ENCODE results near the gene LEFTY1. TPM values are rescaled to one million over a fixed set of nuclear protein-coding genes. Genes with fewer than 3 reads are reported as not detected.

Gene LEFTY1
- total and polyA plus RNA-seq, 2 donors (not counting 1 experiment from before 2014, with no cell fraction given) = 0.07 TPM; not detected in 1

DNA sequence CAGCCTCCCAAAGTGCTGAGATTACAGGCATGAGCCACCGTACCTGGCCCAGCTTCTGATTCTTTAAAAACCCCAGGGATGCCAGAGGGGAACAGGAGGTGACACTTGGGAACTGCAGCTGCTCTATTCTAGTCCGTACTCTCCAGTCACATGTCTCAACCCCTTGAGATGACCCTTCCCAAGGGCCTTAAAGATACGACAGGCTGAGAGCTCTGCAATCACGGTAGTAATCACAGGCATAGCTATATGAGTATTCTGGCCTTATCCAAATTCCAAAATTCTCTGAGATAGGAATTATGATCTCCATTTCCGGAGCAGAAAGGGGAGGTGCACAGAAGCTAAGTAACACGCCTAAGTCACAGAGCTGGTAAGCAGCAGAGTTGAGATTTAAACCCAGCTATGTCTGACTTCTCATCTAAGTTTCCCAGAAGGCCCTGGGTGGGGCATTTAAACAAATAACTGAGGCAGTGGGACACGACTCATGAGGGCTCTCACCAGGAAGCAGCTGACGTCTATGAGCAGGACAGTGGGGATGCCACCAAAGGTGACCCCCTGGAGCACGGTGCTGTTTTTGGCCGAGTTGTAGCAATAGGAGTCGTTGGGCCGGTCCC is 11.9 kb downstream of the LEFTY1 start:
- H3K27ac Mint-ChIP-seq = no peak overlapping the region
- DNase-seq = no peak
- H3K27me3 Mint-ChIP-seq = no peaks in the 10 kb centered on the region
- H3K27ac ChIP-seq (ENCODE audit: low read length in 2 of 2) = no peak overlapping the region
- peaks cover 42% of the 10 kb centered on the region for H3K4me1 Mint-ChIP-seq
- peaks cover 62% of the 10 kb centered on the region for H3K79me2 ChIP-seq (ENCODE audit: control insufficient read depth, insufficient read depth, low read length)
- no peak overlapping the region for H3K9ac ChIP-seq (ENCODE audit: low read length)
- POLR2A ChIA-PET = interaction anchor here (0.7 kb wide), 1 partner anchor 99 kb away, joined by 3 read pairs; the partner anchor contains the start of gene SRP9
- 95% methylated on average over 10 of the region's 12 CpGs for WGBS (ENCODE audit: insufficient coverage)
- no peak for ATAC-seq (ENCODE audit: low read depth)
- no peak overlapping the region for H2AFZ ChIP-seq (ENCODE audit: insufficient read depth, low read depth, low read length, poor library complexity, severe bottlenecking)
- H3K9me3 ChIP-seq (ENCODE audit: control extremely low read depth in 1 of 3, control insufficient read depth in 2 of 3, insufficient read depth in 1 of 3, low read length in 2 of 3) = no peaks in the 10 kb centered on the region
- H3K36me3 ChIP-seq (replicated peaks in 1 of 2; ENCODE audit: control extremely low read depth in 1 of 2, control insufficient read depth in 1 of 2, extremely low read depth in 1 of 2, insufficient read depth in 2 of 2, low read length in 1 of 2) = peaks cover 0 to 57% of the 10 kb centered on the region in 2 experiments
- no peak overlapping the region for H3K4me3 ChIP-seq (ENCODE audit: control extremely low read depth in 1 of 5, extremely low read depth in 1 of 5, insufficient read depth in 1 of 5, low read depth in 2 of 5, low read length in 4 of 5)
- intact Hi-C loops (cut with micrococcal nuclease) = no loop called here
- no peak overlapping the region for H3K4me2 ChIP-seq (replicated peaks; ENCODE audit: low read depth, low read length, poor library complexity, severe bottlenecking)
- peaks cover 79% of the 10 kb centered on the region for H4K20me1 ChIP-seq (ENCODE audit: control insufficient read depth, insufficient read depth, low read length, poor library complexity, severe bottlenecking)
- no peaks in the 10 kb centered on the region for H3K9me3 Mint-ChIP-seq (ENCODE audit: insufficient read depth)
- TF ChIP-seq EZH2 (IDR thresholded peaks at IDR 0.05; ENCODE audit: borderline replicate concordance, insufficient read depth, low read depth, low read length, poor library complexity, severe bottlenecking) = no peak
- TF ChIP-seq, protein P1, sequence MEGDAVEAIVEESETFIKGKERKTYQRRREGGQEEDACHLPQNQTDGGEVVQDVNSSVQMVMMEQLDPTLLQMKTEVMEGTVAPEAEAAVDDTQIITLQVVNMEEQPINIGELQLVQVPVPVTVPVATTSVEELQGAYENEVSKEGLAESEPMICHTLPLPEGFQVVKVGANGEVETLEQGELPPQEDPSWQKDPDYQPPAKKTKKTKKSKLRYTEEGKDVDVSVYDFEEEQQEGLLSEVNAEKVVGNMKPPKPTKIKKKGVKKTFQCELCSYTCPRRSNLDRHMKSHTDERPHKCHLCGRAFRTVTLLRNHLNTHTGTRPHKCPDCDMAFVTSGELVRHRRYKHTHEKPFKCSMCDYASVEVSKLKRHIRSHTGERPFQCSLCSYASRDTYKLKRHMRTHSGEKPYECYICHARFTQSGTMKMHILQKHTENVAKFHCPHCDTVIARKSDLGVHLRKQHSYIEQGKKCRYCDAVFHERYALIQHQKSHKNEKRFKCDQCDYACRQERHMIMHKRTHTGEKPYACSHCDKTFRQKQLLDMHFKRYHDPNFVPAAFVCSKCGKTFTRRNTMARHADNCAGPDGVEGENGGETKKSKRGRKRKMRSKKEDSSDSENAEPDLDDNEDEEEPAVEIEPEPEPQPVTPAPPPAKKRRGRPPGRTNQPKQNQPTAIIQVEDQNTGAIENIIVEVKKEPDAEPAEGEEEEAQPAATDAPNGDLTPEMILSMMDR (IDR thresholded peaks at IDR 0.05) = no peak
- peaks cover 30 to 34% of the 10 kb centered on the region in 2 donors for H3K4me1 ChIP-seq (ENCODE audit: control insufficient read depth in 2 of 2, insufficient read depth in 2 of 2, low read length in 2 of 2)
- H3K27me3 ChIP-seq (replicated peaks in 1 of 4; ENCODE audit: control extremely low read depth in 1 of 4, control insufficient read depth in 3 of 4, insufficient read depth in 4 of 4, low read length in 3 of 4) = no peaks in the 10 kb centered on the region
- H3K4me3 Mint-ChIP-seq = no peak overlapping the region
- CTCF ChIA-PET = interaction anchor here (0.6 to 4.2 kb wide), 6 partner anchors 17 to 96 kb away, joined by 4 to 35 read pairs (median 4); no protein-coding TSS in a partner anchor

DNA sequence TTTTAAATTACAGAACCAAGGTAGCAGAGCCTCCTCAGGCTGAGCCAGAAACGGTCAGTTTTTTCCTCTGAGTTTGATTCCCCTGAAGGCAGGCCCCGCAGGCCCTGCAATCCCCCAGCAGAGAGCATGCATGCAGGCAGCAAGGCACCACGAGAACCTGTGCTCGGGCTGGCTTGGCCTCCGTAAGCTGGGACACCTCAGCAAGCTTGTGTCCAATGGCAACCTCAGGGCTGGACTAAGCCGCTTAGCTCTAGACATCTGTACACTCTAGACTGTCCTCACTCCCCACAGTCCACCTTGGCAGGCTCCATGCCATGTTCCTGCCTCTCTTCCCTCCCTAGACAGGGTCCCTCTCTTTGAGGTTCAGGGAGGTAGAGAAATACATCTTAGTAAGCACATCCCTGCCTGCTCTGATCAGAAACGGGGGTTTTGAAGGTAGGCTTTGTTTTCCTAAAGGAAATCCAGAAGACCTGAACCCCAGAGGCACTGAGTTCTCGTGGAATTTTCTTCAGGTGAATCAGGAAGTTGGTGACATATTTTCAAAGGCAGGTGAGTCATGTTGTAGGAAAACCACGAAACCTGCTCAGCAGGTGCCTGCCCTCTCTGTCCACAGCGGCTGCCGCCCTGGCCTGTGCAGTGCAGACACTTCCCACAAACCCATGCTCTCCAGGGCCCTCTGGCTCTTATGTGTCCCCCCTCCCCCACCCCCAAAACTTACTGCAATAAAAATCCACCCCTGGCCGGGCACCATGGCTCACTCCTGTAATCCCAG is 13.7 kb downstream of the LEFTY1 start:
- no peak for ATAC-seq (ENCODE audit: low read depth)
- WGBS (ENCODE audit: insufficient coverage) = 96% methylated on average over 11 of the region's 12 CpGs
- no peak for DNase-seq
- Mint-ChIP-seq H3K9me3 (ENCODE audit: insufficient read depth) (no peaks in the 10 kb centered on the region), H3K27me3 (no peaks in the 10 kb centered on the region), H3K4me3 (no peak overlapping the region), H3K4me1 (peaks cover 29% of the 10 kb centered on the region), H3K27ac (no peak overlapping the region)
- H3K27ac ChIP-seq (ENCODE audit: low read length in 2 of 2) = no peak overlapping the region
- POLR2A ChIA-PET = no interaction called here
- TF ChIP-seq, protein P1 (IDR thresholded peaks at IDR 0.05) = no peak
- no peak for TF ChIP-seq EZH2 (IDR thresholded peaks at IDR 0.05; ENCODE audit: borderline replicate concordance, insufficient read depth, low read depth, low read length, poor library complexity, severe bottlenecking)
- CTCF ChIA-PET = interaction anchor here (0.7 to 4.2 kb wide), 2 partner anchors 36 to 57 kb away, joined by 4 to 35 read pairs; no protein-coding TSS in a partner anchor
- peaks cover 79% of the 10 kb centered on the region for H4K20me1 ChIP-seq (ENCODE audit: control insufficient read depth, insufficient read depth, low read length, poor library complexity, severe bottlenecking)
- no peak overlapping the region for H2AFZ ChIP-seq (ENCODE audit: insufficient read depth, low read depth, low read length, poor library complexity, severe bottlenecking)
- H3K79me2 ChIP-seq (ENCODE audit: control insufficient read depth, insufficient read depth, low read length) = peaks cover 49% of the 10 kb centered on the region
- no peaks in the 10 kb centered on the region for H3K27me3 ChIP-seq (replicated peaks in 1 of 4; ENCODE audit: control extremely low read depth in 1 of 4, control insufficient read depth in 3 of 4, insufficient read depth in 4 of 4, low read length in 3 of 4)
- H3K4me2 ChIP-seq (replicated peaks; ENCODE audit: low read depth, low read length, poor library complexity, severe bottlenecking) = no peak overlapping the region
- peaks cover 0 to 70% of the 10 kb centered on the region in 2 experiments for H3K36me3 ChIP-seq (replicated peaks in 1 of 2; ENCODE audit: control extremely low read depth in 1 of 2, control insufficient read depth in 1 of 2, extremely low read depth in 1 of 2, insufficient read depth in 2 of 2, low read length in 1 of 2)
- intact Hi-C loops (cut with micrococcal nuclease) = no loop called here
- H3K4me1 ChIP-seq (ENCODE audit: control insufficient read depth in 2 of 2, insufficient read depth in 2 of 2, low read length in 2 of 2) = peaks cover 19 to 21% of the 10 kb centered on the region in 2 donors
- no peak overlapping the region for H3K4me3 ChIP-seq (ENCODE audit: control extremely low read depth in 1 of 5, extremely low read depth in 1 of 5, insufficient read depth in 1 of 5, low read depth in 2 of 5, low read length in 4 of 5)
- H3K9me3 ChIP-seq (ENCODE audit: control extremely low read depth in 1 of 3, control insufficient read depth in 2 of 3, insufficient read depth in 1 of 3, low read length in 2 of 3) = no peaks in the 10 kb centered on the region
- H3K9ac ChIP-seq (ENCODE audit: low read length) = no peak overlapping the region
